NCI-H2107 treated with DMSO at 0.1 percent for 48 hours (cell line): Measurements from ENCODE around the gene SLC32A1.

Experiments used
- DNase-seq: peaks from one replicate; lab custom pipeline; 2025; ENCODE audit not compliant: unreplicated experiment; lab: John Stamatoyannopoulos, UW

Gene SLC32A1

GRCh38 chr20:38751360-38751976 lies 27.2 kb downstream of the SLC32A1 start:
- peak; percentile 16 for DNase-seq

GRCh38 chr20:38752029-38752428 lies 27.7 kb downstream of the SLC32A1 start:
- DNase-seq, result no peak

GRCh38 chr20:38754924-38755323 lies 30.6 kb downstream of the SLC32A1 start:
- DNase-seq, result no peak

GRCh38 chr20:38755324-38755910 lies 31.1 kb downstream of the SLC32A1 start:
- no peak for DNase-seq

- no peak for DNase-seq
These were observed 33.0 kb downstream of the SLC32A1 start for GRCh38 chr20:38757145-38757775.

- DNase-seq, result no peak
These were observed 34.8 kb downstream of the SLC32A1 start for GRCh38 chr20:38759106-38759505.

GRCh38 chr20:38760978-38761377 lies 36.7 kb downstream of the SLC32A1 start:
- no peak for DNase-seq

- no peak for DNase-seq
These were observed 37.9 kb downstream of the SLC32A1 start for GRCh38 chr20:38762174-38762573.

- no peak for DNase-seq
These were observed 39.3 kb downstream of the SLC32A1 start for GRCh38 chr20:38763616-38764015.

GRCh38 chr20:38764567-38765318 lies 40.5 kb downstream of the SLC32A1 start:
- no peak for DNase-seq

GRCh38 chr20:38766071-38766470 lies 41.8 kb downstream of the SLC32A1 start:
- no peak for DNase-seq

GRCh38 chr20:38769376-38770295 lies 45.4 kb downstream of the SLC32A1 start:
- no peak for DNase-seq

- DNase-seq, result no peak
These were observed 46.3 kb downstream of the SLC32A1 start for GRCh38 chr20:38770546-38770945.

GRCh38 chr20:38770970-38771369 lies 46.7 kb downstream of the SLC32A1 start:
- no peak for DNase-seq

- no peak for DNase-seq
These were observed 47.3 kb downstream of the SLC32A1 start for GRCh38 chr20:38771621-38772020.

GRCh38 chr20:38774167-38774566 lies 49.9 kb downstream of the SLC32A1 start:
- no peak for DNase-seq

- DNase-seq, result no peak
These were observed 52.1 kb downstream of the SLC32A1 start for GRCh38 chr20:38776363-38776762.
